Thoracic aorta (tissue), 2 donors: ENCODE results near the gene UBA1. TPM values are rescaled to one million over a fixed set of nuclear protein-coding genes. Genes with fewer than 3 reads are reported as not detected.

Source experiments
- ATAC-seq: fragments of 150-250 bp; one replicate; pipeline ENCODE4 v1.8.0; 2017; ENCODE audit warnings: low read depth; ENCODE audit not compliant: insufficient number of reproducible peaks, low FRiP score
- DNase-seq: peaks from one replicate; pipeline ENCODE4 v3.0.0-alpha.2; 2020; ENCODE audit warnings: low spot score
- H3K27ac ChIP-seq, 2 donors: fragments of 200-600 bp; sonication (generic); 1 replicate in 1 of 2; 2 replicates in 1 of 2; pipeline ENCODE4 v1.5.1; 2016; ENCODE audit warnings: mild to moderate bottlenecking in 2 of 2, moderate library complexity in 2 of 2
- H3K27me3 ChIP-seq: fragments of 200-600 bp; sonication (generic); replicated peaks from 2 replicates; pipeline ENCODE4 v1.6.0; 2016; ENCODE audit warnings: mild to moderate bottlenecking; ENCODE audit not compliant: insufficient read depth
- H3K36me3 ChIP-seq: fragments of 200-600 bp; sonication (generic); one replicate; pipeline ENCODE4 v1.5.1; 2016
- H3K4me1 ChIP-seq, 2 donors: fragments of 200-600 bp; sonication (generic); 1 replicate in 1 of 2; 2 replicates in 1 of 2; pipeline versions ENCODE4 v1.5.1 to v1.6.0; 2016; ENCODE audit warnings: low read depth in 2 of 2, mild to moderate bottlenecking in 1 of 2; ENCODE audit not compliant: control insufficient read depth in 1 of 2
- H3K4me3 ChIP-seq: fragments of 200-600 bp; sonication (generic); 2 replicates; pipeline ENCODE4 v1.5.1; 2016; ENCODE audit warnings: mild to moderate bottlenecking
- H3K9me3 ChIP-seq: fragments of 200-600 bp; sonication (generic); 2 replicates; pipeline ENCODE4 v1.5.1; 2016
- total RNA-seq, 2 donors: library from RNA; depleted of rRNA; stranded (reverse); fragments of >200 nt; gene quantifications; one replicate each; pipeline versions ENCODE4 v1.1.0 to v1.2.3, GENCODE V29; 2016
- TF ChIP-seq, protein P1 (sequence below): fragments of 200-600 bp; sonication (generic); IDR thresholded peaks from one replicate; pipeline ENCODE4 v1.5.1; 2019; ENCODE audit warnings: antibody characterized with exemption

UBA1 gene
- total RNA-seq, 2 donors from 2014 or later, result 132 to 133 TPM

DNA sequence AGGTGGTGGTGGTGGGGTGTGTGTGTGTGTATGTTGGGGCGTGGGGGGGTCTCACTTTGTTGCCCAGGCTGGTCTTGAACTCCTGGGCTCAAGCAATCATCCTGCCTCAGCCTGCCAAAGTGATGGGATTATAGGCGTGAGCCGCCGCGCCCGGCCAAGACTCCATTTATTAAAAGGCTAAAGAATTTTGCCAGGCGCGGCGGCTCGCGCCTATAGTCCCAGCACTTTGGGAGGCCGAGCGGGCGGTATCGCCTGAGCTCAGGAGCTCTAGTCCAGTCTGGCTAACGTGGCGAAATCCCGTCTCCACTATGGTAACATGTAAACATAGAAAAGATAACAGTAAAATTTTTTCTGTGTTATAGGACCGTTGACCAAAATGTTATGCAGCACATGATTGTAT is 3.7 kb upstream of the UBA1 start:
- TF ChIP-seq, protein P1, sequence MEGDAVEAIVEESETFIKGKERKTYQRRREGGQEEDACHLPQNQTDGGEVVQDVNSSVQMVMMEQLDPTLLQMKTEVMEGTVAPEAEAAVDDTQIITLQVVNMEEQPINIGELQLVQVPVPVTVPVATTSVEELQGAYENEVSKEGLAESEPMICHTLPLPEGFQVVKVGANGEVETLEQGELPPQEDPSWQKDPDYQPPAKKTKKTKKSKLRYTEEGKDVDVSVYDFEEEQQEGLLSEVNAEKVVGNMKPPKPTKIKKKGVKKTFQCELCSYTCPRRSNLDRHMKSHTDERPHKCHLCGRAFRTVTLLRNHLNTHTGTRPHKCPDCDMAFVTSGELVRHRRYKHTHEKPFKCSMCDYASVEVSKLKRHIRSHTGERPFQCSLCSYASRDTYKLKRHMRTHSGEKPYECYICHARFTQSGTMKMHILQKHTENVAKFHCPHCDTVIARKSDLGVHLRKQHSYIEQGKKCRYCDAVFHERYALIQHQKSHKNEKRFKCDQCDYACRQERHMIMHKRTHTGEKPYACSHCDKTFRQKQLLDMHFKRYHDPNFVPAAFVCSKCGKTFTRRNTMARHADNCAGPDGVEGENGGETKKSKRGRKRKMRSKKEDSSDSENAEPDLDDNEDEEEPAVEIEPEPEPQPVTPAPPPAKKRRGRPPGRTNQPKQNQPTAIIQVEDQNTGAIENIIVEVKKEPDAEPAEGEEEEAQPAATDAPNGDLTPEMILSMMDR, result no peak
- Histone ChIP-seq H3K27ac (no peak overlapping the region), H3K4me3 (no peak overlapping the region), H3K27me3 (no peaks in the 10 kb centered on the region), H3K4me1 (peaks cover 2 to 4% of the 10 kb centered on the region in 2 donors), H3K36me3 (peaks cover 12% of the 10 kb centered on the region), H3K9me3 (no peaks in the 10 kb centered on the region)
- DNase-seq (no peak), ATAC-seq (no peak)

DNA sequence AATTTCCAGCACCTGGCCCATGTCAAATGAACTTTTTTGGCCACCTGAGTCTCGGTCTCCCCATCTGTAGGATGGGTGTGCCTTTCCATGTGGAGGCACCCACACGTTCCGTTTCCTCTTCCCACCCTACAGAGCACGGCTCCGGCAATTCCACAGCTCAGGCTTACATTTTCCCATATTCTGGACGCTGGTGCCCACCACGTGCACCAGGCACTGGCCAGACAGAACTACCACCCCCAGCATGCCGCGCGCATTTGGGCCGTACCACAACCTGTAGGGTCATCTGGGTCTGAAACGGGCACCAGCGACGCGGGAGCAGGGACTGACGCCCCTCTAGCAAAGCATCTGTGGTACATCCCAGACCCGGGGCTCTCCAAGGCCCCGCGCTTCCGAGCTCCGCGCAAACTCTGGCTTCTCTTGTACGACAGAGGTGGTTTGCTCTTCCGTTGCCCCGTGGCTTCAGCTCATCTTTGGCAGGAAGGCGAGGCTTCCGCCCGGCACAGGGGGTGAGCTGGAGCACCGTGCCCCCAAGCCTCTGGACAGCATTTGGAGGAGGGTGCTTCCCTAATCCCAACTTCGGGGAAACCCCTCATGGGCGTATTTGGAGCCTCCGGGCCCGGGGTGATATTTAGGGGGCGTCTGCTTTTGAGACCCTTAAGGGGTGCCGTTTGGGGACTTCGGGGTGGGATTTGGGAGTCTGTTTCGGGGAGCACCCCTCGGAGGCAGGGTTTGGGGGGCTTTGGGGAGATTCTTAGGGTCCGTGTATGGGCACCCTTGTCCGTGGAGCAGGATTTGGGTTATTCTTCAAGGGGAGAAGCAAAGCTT is 3.0 kb upstream of the UBA1 start:
- H3K27ac ChIP-seq, result no peak overlapping the region
- DNase-seq, result peak; percentile 63
- no peaks in the 10 kb centered on the region for H3K9me3 ChIP-seq
- H3K27me3 ChIP-seq, result no peaks in the 10 kb centered on the region
- H3K4me1 ChIP-seq, result peaks cover 9% of the 10 kb centered on the region in 2 donors
- peak overlapping the region; percentile 76 for H3K4me3 ChIP-seq
- no peak for ATAC-seq
- TF ChIP-seq, protein P1, result no peak
- peaks cover 5% of the 10 kb centered on the region for H3K36me3 ChIP-seq

DNA sequence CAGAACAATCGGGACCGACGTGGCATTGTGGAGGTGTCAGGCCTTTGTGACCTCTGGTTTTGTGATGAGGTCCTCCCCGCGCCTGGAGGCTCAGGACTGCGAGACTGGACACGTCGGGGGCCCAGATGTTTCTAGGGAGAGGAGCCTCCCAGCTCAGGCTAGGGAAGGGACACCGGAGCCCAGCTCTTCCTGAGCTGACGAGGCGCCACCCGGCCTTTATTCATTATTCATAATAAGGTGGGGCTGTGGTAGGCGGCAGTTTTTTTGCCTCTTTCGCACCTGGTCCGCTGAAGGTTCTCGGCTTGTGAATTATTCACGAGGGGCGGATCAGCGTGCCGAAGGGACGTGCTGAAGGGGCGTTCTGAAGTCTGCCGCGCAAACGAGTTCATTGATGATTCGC is 2.3 kb upstream of the UBA1 start:
- H3K36me3 ChIP-seq, result no peaks in the 10 kb centered on the region
- H3K27ac ChIP-seq, result no peak overlapping the region
- no peaks in the 10 kb centered on the region for H3K27me3 ChIP-seq
- peaks cover 15 to 16% of the 10 kb centered on the region in 2 donors for H3K4me1 ChIP-seq
- ATAC-seq (no peak), DNase-seq (no peak)
- TF ChIP-seq, protein P1, result no peak
- no peaks in the 10 kb centered on the region for H3K9me3 ChIP-seq
- peak overlapping the region; percentile 76 for H3K4me3 ChIP-seq

DNA sequence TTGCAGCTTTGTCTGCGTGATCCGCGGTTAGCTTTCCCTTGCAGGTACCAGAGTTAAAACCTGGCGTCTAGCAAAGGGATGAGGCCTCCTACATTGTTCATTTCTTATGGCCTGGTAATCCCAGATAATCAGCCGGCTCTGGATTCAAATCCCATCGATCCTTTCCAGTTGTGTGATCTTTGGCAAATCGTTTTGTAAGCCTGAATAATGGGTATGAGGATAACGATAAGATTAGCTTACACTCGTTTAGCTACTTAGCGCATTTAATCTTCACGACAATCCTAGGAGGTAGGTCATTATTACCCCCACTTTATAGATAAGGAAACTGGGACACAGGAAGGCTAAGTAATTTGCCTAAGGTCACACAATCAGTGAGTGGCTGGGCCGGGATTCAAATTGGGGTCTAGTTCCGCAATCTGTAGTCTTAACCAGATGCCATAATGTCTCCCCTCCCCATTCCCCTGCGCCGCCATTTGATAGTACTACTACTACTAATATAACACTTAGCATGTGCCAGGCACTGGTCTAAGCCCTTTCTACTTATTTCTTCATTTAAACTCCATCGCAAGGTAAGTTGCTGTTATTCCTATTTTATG is 1.7 kb upstream of the UBA1 start:
- DNase-seq, result no peak
- no peaks in the 10 kb centered on the region for H3K36me3 ChIP-seq
- no peaks in the 10 kb centered on the region for H3K9me3 ChIP-seq
- ATAC-seq, result no peak
- no peaks in the 10 kb centered on the region for H3K27me3 ChIP-seq
- TF ChIP-seq, protein P1, result no peak
- peak overlapping the region; percentile 76 for H3K4me3 ChIP-seq
- peaks cover 16 to 22% of the 10 kb centered on the region in 2 donors for H3K4me1 ChIP-seq
- H3K27ac ChIP-seq, result no peak overlapping the region

DNA sequence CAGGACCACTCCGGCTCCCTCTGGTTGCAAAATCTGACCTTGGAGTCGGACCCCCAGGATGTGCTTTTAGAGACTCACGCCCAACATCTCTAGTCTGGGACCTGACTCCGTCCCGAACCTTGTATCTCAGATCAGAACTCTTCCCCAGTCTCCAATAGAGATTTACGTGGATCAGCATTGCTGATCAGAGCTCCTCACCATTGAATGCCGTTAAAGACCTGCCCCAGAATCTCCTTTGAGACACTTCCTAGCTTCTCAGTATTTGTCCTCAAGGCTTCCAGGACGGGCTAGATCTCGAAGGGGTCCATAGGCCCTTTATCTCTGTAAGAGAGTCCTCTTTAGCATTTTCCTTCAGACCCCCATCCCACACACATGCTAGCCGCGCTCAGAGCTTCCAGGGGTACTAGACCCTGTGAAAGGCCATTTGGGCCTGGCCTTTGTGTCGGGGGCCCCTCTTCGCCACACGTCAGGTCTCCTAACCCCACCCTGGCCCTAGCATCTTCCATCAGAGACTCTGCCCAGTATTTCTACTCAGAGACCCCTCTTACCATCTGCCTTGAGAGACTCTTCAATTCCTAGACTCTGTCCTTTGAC is 662 bp downstream of the UBA1 start:
- no peak for ATAC-seq
- Histone ChIP-seq H3K27me3 (no peaks in the 10 kb centered on the region), H3K36me3 (peaks cover 6% of the 10 kb centered on the region), H3K27ac (peak overlapping the region; percentile 93 to 97), H3K4me3 (peak overlapping the region; percentile 90), H3K9me3 (no peaks in the 10 kb centered on the region), H3K4me1 (peaks cover 18 to 36% of the 10 kb centered on the region in 2 donors)
- TF ChIP-seq, protein P1, result no peak
- DNase-seq, result no peak
